GM18507 (cell line): ENCODE measurements around the gene MRPL58.

Experiments
- DNase-seq: peaks from one replicate; pipeline ENCODE4 v3.0.0; 2011; ENCODE audit warnings: low read depth; ENCODE audit not compliant: insufficient read length; ENCODE audit errors: extremely low spot score
- FAIRE-seq: peaks from 2 replicates; lab custom pipeline; 2011; peaks lifted over from hg19 to GRCh38; lab: Jason Lieb, UNC

Gene MRPL58

GRCh38 chr17:75064460-75064859 lies 52.0 kb downstream of the MRPL58 start:
- DNase-seq (no peak), FAIRE-seq (no peak)

GRCh38 chr17:75064867-75065561 lies 52.5 kb downstream of the MRPL58 start:
- FAIRE-seq: no peak
- DNase-seq: no peak

- FAIRE-seq: peak; percentile 39
- DNase-seq: no peak
Observed at GRCh38 chr17:75065562-75066151, 53.2 kb downstream of the MRPL58 start.

- DNase-seq: no peak
- no peak for FAIRE-seq
Observed at GRCh38 chr17:75067856-75068255, 55.4 kb downstream of the MRPL58 start.

DNA sequence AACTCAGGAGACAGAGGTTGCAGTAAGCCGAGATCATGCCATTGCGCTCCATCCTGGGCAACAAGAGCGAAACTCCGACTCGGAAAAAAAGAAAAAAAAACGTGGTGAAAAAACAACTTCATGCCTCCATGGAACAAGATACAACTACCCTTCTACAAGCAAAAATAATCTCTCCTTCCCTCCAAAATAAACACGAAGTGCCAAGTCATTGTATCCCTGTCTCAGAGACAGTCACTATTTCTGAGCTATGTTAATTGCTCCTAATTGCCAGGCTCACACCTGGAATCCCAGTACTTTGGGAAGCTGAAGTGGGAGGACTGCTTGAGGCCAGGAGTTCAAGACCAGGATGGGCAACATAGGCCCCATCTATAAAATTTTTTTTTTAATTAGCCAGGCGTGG lies 56.3 kb downstream of the MRPL58 start:
- FAIRE-seq (no peak), DNase-seq (no peak)

DNA sequence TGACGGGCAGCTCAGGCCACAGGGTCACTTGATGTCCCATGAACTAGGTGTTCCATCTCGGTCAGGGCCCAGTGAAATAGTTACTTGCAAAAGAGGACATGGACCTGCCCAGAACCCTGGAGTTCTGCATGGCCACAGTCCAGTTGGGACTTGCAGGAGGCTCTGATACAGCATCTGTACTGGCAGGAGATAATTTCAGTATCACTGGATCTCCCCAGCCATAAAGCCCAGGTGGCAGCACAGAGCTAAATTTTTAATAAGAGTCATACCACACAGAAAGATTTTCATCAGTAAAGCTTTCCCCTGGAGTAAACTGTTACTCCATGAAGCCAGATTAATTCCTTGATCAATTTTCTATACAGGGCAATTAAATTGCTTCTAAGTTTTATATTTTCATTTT lies 57.3 kb downstream of the MRPL58 start:
- no peak for DNase-seq
- no peak for FAIRE-seq
